ENCODE data around the gene C4BPA. TPM values are rescaled to one million over a fixed set of nuclear protein-coding genes. Genes with fewer than 3 reads are reported as not detected.

Gene C4BPA
- total RNA-seq, result not detected

DNA sequence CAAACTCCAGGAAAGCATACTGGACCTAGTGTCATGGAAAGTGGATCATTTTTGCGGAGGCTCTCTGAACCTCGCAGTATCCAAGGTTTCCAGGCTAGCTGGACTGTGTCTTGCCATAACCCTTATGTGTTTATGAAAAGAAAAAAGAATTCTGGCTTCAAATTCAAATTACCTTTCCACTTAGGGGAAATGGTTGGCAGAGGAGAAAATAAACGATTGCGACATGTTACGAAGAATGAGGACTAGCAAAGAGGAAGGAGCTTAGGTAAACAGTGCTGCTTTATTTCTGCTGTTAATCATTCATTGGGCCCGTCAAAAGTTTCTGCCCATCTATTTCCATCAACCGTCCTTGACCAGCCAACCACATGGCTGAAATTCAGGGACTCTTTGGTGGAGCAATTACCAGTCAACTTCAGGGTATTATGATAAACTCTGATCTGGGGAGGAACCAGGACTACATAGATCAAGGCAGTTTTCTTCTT lies at the start of gene C4BPA:
TSS of gene C4BPA (plus strand) at position 342 of the 482 bp plus-strand sequence. CDS start 8,793 bp downstream, outside the sequence.
- TF ChIP-seq, protein P1, sequence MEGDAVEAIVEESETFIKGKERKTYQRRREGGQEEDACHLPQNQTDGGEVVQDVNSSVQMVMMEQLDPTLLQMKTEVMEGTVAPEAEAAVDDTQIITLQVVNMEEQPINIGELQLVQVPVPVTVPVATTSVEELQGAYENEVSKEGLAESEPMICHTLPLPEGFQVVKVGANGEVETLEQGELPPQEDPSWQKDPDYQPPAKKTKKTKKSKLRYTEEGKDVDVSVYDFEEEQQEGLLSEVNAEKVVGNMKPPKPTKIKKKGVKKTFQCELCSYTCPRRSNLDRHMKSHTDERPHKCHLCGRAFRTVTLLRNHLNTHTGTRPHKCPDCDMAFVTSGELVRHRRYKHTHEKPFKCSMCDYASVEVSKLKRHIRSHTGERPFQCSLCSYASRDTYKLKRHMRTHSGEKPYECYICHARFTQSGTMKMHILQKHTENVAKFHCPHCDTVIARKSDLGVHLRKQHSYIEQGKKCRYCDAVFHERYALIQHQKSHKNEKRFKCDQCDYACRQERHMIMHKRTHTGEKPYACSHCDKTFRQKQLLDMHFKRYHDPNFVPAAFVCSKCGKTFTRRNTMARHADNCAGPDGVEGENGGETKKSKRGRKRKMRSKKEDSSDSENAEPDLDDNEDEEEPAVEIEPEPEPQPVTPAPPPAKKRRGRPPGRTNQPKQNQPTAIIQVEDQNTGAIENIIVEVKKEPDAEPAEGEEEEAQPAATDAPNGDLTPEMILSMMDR (IDR thresholded peaks at IDR 0.05; ENCODE audit: low read depth), result no peak

DNA sequence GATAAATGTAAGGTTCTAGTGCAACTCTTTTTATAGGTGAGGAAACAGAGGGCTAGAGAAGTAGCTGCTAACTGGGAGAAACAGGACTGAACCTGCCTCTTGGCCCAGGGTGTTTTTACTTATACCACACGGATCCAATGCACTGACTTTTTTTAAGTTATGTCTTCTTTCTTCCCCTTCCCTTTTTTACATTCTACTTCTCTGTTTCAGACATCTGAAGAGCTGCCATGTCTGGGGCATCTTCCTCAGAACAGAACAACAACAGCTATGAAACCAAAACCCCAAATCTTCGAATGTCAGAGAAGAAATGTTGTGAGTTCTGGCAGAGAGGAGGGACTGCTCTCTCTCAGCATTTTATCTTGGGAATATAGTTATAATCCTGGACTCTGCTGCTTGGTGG lies 49.5 kb upstream of the C4BPA start:
- TF ChIP-seq, protein P1 (IDR thresholded peaks at IDR 0.05; ENCODE audit: low read depth), result no peak

DNA sequence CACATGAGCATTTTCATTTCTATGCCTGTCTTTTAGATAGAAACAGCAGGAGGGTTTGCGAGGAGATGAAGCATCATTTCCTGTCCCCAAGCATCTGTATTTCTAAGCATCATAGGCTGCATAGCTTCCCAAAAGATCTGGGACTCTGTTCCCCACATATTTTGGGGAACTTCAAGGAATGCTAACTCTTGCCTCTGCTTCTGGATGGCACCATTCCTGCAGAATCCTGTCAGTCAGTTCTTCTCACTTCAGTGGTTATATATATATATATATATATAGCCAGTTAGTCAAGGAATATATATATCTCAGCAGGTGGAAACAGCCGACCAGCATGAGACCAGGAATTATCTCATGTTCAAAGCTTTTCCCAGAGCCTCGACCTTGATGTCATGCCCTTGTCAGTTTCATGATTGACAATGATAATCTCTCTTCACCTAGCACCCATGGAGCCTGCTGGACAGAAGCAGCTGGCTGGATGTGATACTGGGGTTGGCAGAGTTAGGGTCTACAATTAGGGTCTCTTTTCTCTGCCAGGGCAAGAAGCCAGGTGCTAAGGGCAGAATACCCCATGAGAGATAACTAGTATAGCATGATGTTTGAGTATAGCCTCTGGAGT lies 48.5 kb upstream of the C4BPA start:
- TF ChIP-seq, protein P1 (IDR thresholded peaks at IDR 0.05; ENCODE audit: low read depth), result no peak

DNA sequence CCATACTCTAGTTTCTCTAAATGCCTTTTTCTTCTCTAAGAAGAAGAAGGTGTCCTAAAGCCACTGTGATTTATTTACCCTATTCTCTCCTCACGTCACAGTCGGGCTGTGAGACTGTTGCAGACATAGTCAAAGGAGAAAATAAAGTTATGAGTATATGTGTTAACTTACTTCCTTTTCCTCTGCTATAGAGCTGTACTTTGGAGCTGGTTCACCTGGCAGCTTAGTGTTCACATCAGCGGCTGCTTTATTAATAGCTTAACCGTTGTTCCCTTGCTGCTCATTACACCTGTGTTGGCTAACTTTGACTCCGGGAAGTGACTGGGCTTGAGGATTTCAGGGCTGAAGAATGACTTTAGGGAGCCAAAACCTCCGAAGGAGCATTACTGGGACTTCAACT lies 47.4 kb upstream of the C4BPA start:
- TF ChIP-seq, protein P1 (IDR thresholded peaks at IDR 0.05; ENCODE audit: low read depth), result no peak

- TF ChIP-seq, protein P1 (IDR thresholded peaks at IDR 0.05; ENCODE audit: low read depth), result no peak
Observed at GRCh38 chr1:207058252-207058651, 45.8 kb upstream of the C4BPA start.

- TF ChIP-seq, protein P1 (IDR thresholded peaks at IDR 0.05; ENCODE audit: low read depth), result no peak
Observed at GRCh38 chr1:207058878-207059867, 44.9 kb upstream of the C4BPA start.

GRCh38 chr1:207059881-207060280 lies 44.2 kb upstream of the C4BPA start:
- TF ChIP-seq, protein P1 (IDR thresholded peaks at IDR 0.05; ENCODE audit: low read depth), result no peak
